SK-N-MC (cell line): ENCODE data around the gene PLXNA2.

Experiments used
- DNase-seq: peaks from one replicate; pipeline ENCODE4 v3.0.0-alpha.2; 2011; ENCODE audit warnings: low read depth, low spot score
- H3K27ac ChIP-seq: fragments of 200-600 bp; sonication (generic); 2 replicates; pipeline ENCODE4 v1.5.1; 2016; ENCODE audit warnings: mixed run types
- H3K36me3 ChIP-seq: fragments of 200-600 bp; sonication (generic); 2 replicates; pipeline ENCODE4 v1.6.1; 2017; ENCODE audit warnings: antibody characterized with exemption, low read length, mixed read lengths; ENCODE audit not compliant: insufficient read depth
- H3K4me3 ChIP-seq: fragments of 200-600 bp; sonication (generic); 2 replicates; pipeline ENCODE4 v1.5.1; 2016
- H3K9ac ChIP-seq: fragments of 200-600 bp; sonication (generic); 2 replicates; pipeline ENCODE4 v1.8.0; 2017; ENCODE audit warnings: mixed run types, mixed read lengths; ENCODE audit not compliant: insufficient read length
- H3K9me3 ChIP-seq: fragments of 200-600 bp; sonication (generic); 2 replicates; pipeline ENCODE4 v1.6.1; 2017; ENCODE audit warnings: low read depth, mild to moderate bottlenecking, antibody characterized with exemption, low read length, moderate library complexity, mixed read lengths
- EZH2 ChIP-seq: fragments of 200-600 bp; sonication (generic); IDR thresholded peaks from one replicate; pipeline ENCODE4 v1.6.1; 2017; ENCODE audit warnings: antibody characterized with exemption
- FOXP2 ChIP-seq: optimal IDR thresholded peaks from 2 replicates; pipeline ENCODE3; 2011; ENCODE audit warnings: mild to moderate bottlenecking, moderate library complexity; ENCODE audit not compliant: insufficient read depth; ENCODE audit errors: extremely low read length, control extremely low read depth
- POLR2AphosphoS5 ChIP-seq: IDR thresholded peaks from 2 replicates; pipeline ENCODE4 v1.6.1; 2012; ENCODE audit warnings: mild to moderate bottlenecking, low read depth, low read length, borderline replicate concordance

PLXNA2 gene

GRCh38 chr1:208149776-208150514 is 94.2 kb downstream of the PLXNA2 start:
- Histone ChIP-seq H3K4me3 (no peak overlapping the region), H3K9ac (no peak overlapping the region), H3K36me3 (no peaks in the 10 kb centered on the region), H3K9me3 (no peaks in the 10 kb centered on the region), H3K27ac (no peak overlapping the region)
- TF ChIP-seq POLR2AphosphoS5 (no peak), FOXP2 (no peak), EZH2 (no peak)
- DNase-seq: no peak

- no peak for DNase-seq
- no peak overlapping the region for H3K4me3 ChIP-seq
- TF ChIP-seq POLR2AphosphoS5 (no peak), FOXP2 (no peak), EZH2 (no peak)
- H3K27ac ChIP-seq: no peak overlapping the region
- H3K9me3 ChIP-seq: no peaks in the 10 kb centered on the region
- H3K36me3 ChIP-seq: no peaks in the 10 kb centered on the region
- H3K9ac ChIP-seq: no peak overlapping the region
Observed at GRCh38 chr1:208149213-208149612, 95.0 kb downstream of the PLXNA2 start.

DNA sequence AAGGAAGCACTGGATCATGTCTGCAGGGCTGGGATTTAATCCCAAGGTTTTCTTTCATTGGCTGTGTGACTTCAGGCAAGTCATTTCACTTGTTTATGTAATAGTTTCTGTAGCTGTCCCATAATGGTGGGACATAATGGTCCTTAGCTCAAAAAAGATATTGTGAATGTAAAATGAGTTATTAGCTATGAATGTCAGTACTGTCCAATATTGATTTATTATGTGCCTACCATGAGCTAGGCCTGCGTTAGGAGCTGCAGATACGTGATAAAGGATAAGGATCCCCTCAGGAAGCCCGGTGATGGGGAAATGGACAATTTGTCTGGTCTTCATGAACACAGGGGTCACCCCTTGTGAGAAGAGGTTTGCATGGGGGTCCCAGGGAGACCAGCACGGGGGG is 95.8 kb downstream of the PLXNA2 start:
- no peak overlapping the region for H3K4me3 ChIP-seq
- no peak overlapping the region for H3K27ac ChIP-seq
- no peaks in the 10 kb centered on the region for H3K36me3 ChIP-seq
- TF ChIP-seq FOXP2 (no peak), POLR2AphosphoS5 (no peak), EZH2 (no peak)
- no peak overlapping the region for H3K9ac ChIP-seq
- H3K9me3 ChIP-seq: no peaks in the 10 kb centered on the region
- DNase-seq: no peak

- Histone ChIP-seq H3K9me3 (no peaks in the 10 kb centered on the region), H3K9ac (no peak overlapping the region), H3K4me3 (no peak overlapping the region), H3K36me3 (no peaks in the 10 kb centered on the region), H3K27ac (no peak overlapping the region)
- TF ChIP-seq EZH2 (no peak), POLR2AphosphoS5 (no peak)
- no peak for DNase-seq
Observed at GRCh38 chr1:208146650-208147049, 97.5 kb downstream of the PLXNA2 start.

DNA sequence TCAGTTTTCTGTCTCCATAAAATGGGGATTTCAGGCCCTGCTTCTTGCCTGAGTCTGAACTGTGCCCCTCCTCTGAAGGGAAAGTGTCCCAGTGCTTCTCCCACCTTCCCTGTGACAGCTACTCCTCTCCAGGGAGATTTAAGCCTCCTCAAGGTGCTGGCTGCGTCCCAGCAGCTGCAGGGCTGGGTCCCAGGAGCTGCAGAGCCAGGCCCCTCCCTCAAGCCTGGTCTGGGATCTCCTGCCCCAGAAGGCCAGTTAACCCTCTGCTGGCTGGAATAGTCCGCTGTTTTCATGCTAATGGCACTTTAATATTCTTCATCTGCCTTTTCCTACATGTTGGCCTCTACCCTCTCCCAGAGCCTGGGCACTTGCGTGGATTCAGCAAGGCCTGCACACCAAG is 99.0 kb downstream of the PLXNA2 start:
- Histone ChIP-seq H3K4me3 (no peak overlapping the region), H3K9ac (no peak overlapping the region), H3K36me3 (no peaks in the 10 kb centered on the region), H3K27ac (no peak overlapping the region), H3K9me3 (no peaks in the 10 kb centered on the region)
- DNase-seq: no peak
- TF ChIP-seq EZH2: no peak
- no peak for TF ChIP-seq POLR2AphosphoS5
- TF ChIP-seq FOXP2: no peak

DNA sequence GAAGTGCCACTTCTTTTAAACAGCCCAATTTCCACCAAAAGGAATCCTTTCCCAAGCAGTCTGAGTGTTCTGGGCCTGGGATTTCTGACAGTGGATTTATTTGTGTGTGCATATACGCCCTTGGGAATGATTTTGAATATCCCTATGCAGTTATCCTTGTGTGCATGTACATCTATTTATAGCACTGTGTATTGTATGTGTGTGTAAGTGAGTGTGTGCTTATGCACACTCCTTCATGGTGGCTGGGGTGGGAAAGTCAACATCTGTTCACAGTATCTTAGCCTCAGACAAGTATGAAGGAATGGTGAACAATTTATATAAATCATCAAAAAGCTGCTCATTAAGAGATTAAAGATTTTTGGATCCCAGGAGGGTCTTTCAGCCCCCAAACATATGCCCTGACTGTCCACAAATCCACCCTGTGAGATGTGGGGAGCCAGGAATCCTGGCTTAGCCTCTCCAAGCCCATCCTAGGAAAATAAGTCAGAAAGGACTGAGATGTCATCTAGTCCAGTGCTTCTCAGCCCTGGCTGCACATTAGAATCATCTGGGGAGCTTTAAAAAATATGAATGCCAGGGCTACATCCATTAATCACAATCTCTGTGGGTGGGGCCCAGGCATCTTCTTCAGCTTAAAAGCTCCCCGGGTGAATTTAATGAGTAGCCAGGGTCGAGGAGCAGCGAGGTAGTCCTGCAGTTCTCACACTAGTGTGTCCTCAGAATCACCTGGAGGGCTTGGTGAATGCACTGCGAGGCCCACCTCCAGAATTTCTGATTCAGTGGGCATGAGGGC is 101.4 kb downstream of the PLXNA2 start:
- no peak overlapping the region for H3K4me3 ChIP-seq
- DNase-seq: no peak
- H3K9me3 ChIP-seq: no peaks in the 10 kb centered on the region
- TF ChIP-seq POLR2AphosphoS5 (no peak), EZH2 (no peak)
- no peak overlapping the region for H3K27ac ChIP-seq
- no peaks in the 10 kb centered on the region for H3K36me3 ChIP-seq
- no peak overlapping the region for H3K9ac ChIP-seq

GRCh38 chr1:208141610-208142192 is 102.5 kb downstream of the PLXNA2 start:
- Histone ChIP-seq H3K4me3 (no peak overlapping the region), H3K27ac (no peak overlapping the region), H3K36me3 (no peaks in the 10 kb centered on the region), H3K9ac (no peak overlapping the region), H3K9me3 (no peaks in the 10 kb centered on the region)
- DNase-seq: no peak
- TF ChIP-seq POLR2AphosphoS5 (no peak), FOXP2 (no peak), EZH2 (no peak)

- H3K4me3 ChIP-seq: no peak overlapping the region
- H3K36me3 ChIP-seq: no peaks in the 10 kb centered on the region
- H3K9me3 ChIP-seq: no peaks in the 10 kb centered on the region
- no peak overlapping the region for H3K9ac ChIP-seq
- DNase-seq: no peak
- TF ChIP-seq FOXP2 (no peak), POLR2AphosphoS5 (no peak), EZH2 (no peak)
- no peak overlapping the region for H3K27ac ChIP-seq
Observed at GRCh38 chr1:208139434-208140045, 104.6 kb downstream of the PLXNA2 start.
